Measurements from ENCODE around the gene GNB5.
A peak's percentile ranks its signal among the peaks of the same experiment; 100 is the strongest.

Gene GNB5

DNA sequence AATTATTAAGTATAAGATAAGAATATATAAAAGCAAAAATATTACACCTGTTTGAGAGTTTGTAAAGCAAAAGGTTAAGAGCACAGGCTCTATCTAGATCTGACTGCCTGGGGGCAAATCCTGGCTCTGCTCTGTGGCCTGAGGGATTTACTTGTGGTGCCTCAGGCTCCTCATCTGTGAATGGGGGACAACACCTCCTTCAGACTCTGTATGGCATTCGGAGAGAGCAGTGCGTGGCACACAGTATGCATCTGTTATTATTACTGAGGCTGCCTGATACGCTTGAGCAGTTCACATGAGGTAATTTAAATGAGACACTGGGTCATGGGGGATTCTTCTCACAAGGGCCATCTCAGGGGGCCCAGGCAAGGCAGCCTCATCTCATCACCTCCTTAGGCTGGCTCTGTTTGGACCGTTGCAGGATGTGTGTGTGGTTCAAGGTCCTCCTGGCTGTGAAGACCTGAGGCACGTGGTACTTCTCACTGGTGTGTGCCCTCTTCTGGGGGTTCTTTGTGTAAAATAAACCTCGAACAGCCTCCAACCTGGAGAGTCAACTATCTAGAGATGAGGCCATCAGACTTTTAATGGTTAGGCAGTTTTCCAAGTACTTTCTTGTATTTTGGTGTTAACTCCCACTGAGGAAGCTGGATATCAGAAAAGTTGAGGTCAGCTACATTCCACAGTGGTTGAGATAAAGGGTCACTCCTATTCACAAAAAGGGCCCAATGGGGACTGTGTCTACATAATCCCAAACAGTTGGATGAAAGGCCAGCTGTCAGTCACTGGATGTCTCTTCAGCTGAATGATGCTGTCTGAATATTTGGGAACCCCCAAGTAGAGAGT, 9.0 kb downstream of the GNB5 start:
- H3K4me2 ChIP-seq (ENCODE audit: low read length) = peak overlapping the region; percentile 59

GRCh38 chr15:52180851-52181450, 10.2 kb downstream of the GNB5 start:
- Histone ChIP-seq H3K9me3 (ENCODE audit: control insufficient read depth, insufficient read depth, low read length) (no peaks in the 10 kb centered on the region), H4K20me1 (ENCODE audit: control insufficient read depth, insufficient read depth, low read depth, low read length) (peaks cover 15% of the 10 kb centered on the region; the same call in 1 of the 2 replicates), H3K9me2 (replicated peaks; ENCODE audit: control insufficient read depth, low read length) (no peaks in the 10 kb centered on the region), H3K79me2 (ENCODE audit: control insufficient read depth, low read length) (peaks cover 35% of the 10 kb centered on the region), H3K4me1 (ENCODE audit: control insufficient read depth, low read length) (peaks cover 65% of the 10 kb centered on the region), H3K27me3 (ENCODE audit: control insufficient read depth, low read length) (no peaks in the 10 kb centered on the region), H3K4me2 (ENCODE audit: low read length) (peak overlapping the region; percentile 94), H3F3A (ENCODE audit: control insufficient read depth, insufficient read depth) (peaks cover 14% of the 10 kb centered on the region), H3K36me3 (ENCODE audit: control insufficient read depth, low read length) (peaks cover 15% of the 10 kb centered on the region), H3K27ac (ENCODE audit: low read depth, low read length) (peak overlapping the region; percentile 87), H3K4me3 (ENCODE audit: low read length) (peak overlapping the region; percentile 85)
- TF ChIP-seq, protein P1, sequence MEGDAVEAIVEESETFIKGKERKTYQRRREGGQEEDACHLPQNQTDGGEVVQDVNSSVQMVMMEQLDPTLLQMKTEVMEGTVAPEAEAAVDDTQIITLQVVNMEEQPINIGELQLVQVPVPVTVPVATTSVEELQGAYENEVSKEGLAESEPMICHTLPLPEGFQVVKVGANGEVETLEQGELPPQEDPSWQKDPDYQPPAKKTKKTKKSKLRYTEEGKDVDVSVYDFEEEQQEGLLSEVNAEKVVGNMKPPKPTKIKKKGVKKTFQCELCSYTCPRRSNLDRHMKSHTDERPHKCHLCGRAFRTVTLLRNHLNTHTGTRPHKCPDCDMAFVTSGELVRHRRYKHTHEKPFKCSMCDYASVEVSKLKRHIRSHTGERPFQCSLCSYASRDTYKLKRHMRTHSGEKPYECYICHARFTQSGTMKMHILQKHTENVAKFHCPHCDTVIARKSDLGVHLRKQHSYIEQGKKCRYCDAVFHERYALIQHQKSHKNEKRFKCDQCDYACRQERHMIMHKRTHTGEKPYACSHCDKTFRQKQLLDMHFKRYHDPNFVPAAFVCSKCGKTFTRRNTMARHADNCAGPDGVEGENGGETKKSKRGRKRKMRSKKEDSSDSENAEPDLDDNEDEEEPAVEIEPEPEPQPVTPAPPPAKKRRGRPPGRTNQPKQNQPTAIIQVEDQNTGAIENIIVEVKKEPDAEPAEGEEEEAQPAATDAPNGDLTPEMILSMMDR (IDR thresholded peaks at IDR 0.05; ENCODE audit: low read depth, low read length, poor library complexity, severe bottlenecking) = no peak
- TF ChIP-seq EZH2phosphoT487 (IDR thresholded peaks at IDR 0.05; ENCODE audit: borderline replicate concordance, low read length) = no peak

More for the DNA sequence above, 9.0 kb downstream of the GNB5 start:
- Histone ChIP-seq H3F3A (ENCODE audit: control insufficient read depth, insufficient read depth) (peaks cover 14% of the 10 kb centered on the region), H3K27me3 (ENCODE audit: control insufficient read depth, low read length) (no peaks in the 10 kb centered on the region), H3K27ac (ENCODE audit: low read depth, low read length) (peak overlapping the region; percentile 44), H3K36me3 (ENCODE audit: control insufficient read depth, low read length) (peaks cover 9% of the 10 kb centered on the region), H3K4me3 (ENCODE audit: low read length) (peak overlapping the region; percentile 45), H3K4me1 (ENCODE audit: control insufficient read depth, low read length) (peaks cover 53% of the 10 kb centered on the region), H3K9me3 (ENCODE audit: control insufficient read depth, insufficient read depth, low read length) (no peaks in the 10 kb centered on the region), H3K79me2 (ENCODE audit: control insufficient read depth, low read length) (peaks cover 24% of the 10 kb centered on the region), H3K9me2 (replicated peaks; ENCODE audit: control insufficient read depth, low read length) (no peaks in the 10 kb centered on the region), H4K20me1 (ENCODE audit: control insufficient read depth, insufficient read depth, low read depth, low read length) (peaks cover 11% of the 10 kb centered on the region; the same call in 1 of the 2 replicates)
- TF ChIP-seq EZH2phosphoT487 (IDR thresholded peaks at IDR 0.05; ENCODE audit: borderline replicate concordance, low read length) = no peak
- TF ChIP-seq, protein P1 (IDR thresholded peaks at IDR 0.05; ENCODE audit: low read depth, low read length, poor library complexity, severe bottlenecking) = peak; percentile 19

- Histone ChIP-seq H3K79me2 (ENCODE audit: control insufficient read depth, low read length) (peaks cover 41% of the 10 kb centered on the region), H3K36me3 (ENCODE audit: control insufficient read depth, low read length) (peaks cover 15% of the 10 kb centered on the region), H3F3A (ENCODE audit: control insufficient read depth, insufficient read depth) (peaks cover 14% of the 10 kb centered on the region), H3K4me3 (ENCODE audit: low read length) (peak overlapping the region; percentile 85), H3K27me3 (ENCODE audit: control insufficient read depth, low read length) (no peaks in the 10 kb centered on the region), H3K9me3 (ENCODE audit: control insufficient read depth, insufficient read depth, low read length) (no peaks in the 10 kb centered on the region), H4K20me1 (ENCODE audit: control insufficient read depth, insufficient read depth, low read depth, low read length) (peaks cover 15% of the 10 kb centered on the region; the same call in 1 of the 2 replicates), H3K9me2 (replicated peaks; ENCODE audit: control insufficient read depth, low read length) (no peaks in the 10 kb centered on the region), H3K4me1 (ENCODE audit: control insufficient read depth, low read length) (peaks cover 65% of the 10 kb centered on the region), H3K27ac (ENCODE audit: low read depth, low read length) (peak overlapping the region; percentile 87), H3K4me2 (ENCODE audit: low read length) (peak overlapping the region; percentile 94)
- TF ChIP-seq, protein P1 (IDR thresholded peaks at IDR 0.05; ENCODE audit: low read depth, low read length, poor library complexity, severe bottlenecking) = no peak
- TF ChIP-seq EZH2phosphoT487 (IDR thresholded peaks at IDR 0.05; ENCODE audit: borderline replicate concordance, low read length) = no peak
Measured at GRCh38 chr15:52180196-52180835, 10.9 kb downstream of the GNB5 start.
